Measurements from ENCODE around the gene POLA2. TPM values are rescaled to one million over a fixed set of nuclear protein-coding genes. Genes with fewer than 3 reads are reported as not detected.

Gene POLA2
- total and polyA plus RNA-seq, 2 donors (not counting 1 experiment from before 2014, with no cell fraction given), result 2.8 to 9.8 TPM

DNA sequence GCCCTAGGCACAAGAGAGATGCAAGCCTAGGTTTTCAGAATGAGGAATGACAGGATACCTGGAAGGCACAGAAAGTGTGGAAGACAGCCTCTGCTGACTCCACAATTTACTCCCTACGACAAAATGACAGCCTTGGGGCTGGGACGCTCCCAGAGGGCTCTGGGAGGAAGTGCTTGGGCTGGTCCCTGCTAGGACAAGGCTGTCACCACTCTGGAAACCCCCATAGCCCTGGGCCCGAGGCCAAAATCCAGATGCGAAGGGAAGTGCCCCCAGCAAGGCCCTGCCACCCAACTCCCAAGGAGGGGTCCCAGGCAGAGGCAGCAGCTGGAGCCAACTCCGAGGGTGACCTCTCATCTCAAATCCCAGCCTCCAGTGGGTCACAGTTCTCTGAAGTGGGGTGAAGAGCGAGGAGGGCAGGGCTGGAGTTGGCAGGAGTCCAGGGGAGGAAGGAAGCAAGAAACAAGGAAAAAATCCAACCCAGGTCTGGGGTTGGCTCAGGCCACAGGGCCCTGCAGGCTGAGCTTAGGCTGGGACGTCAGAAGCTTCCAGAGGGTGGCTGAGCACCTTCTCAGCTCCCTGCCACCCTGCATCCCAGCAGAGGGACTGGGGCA lies 46.6 kb downstream of the POLA2 start:
- peak overlapping the region; percentile 46 for H3K27ac ChIP-seq (ENCODE audit: insufficient read depth, low read length)
- H3K4me3 ChIP-seq (replicated peaks in 1 of 4; ENCODE audit: control extremely low read depth in 1 of 4, insufficient read depth in 1 of 4, low read depth in 3 of 4, low read length in 4 of 4), result no peak overlapping the region
- H3K4me2 ChIP-seq (ENCODE audit: extremely low read depth, insufficient read depth, low read length), result no peak overlapping the region
- no peaks in the 10 kb centered on the region for H4K20me1 ChIP-seq (ENCODE audit: control insufficient read depth, extremely low read depth, insufficient read depth, low read length)
- H3K9me3 ChIP-seq (ENCODE audit: control insufficient read depth, insufficient read depth, low read depth, low read length), result no peaks in the 10 kb centered on the region
- H3K79me2 ChIP-seq (ENCODE audit: control insufficient read depth, insufficient read depth, low read length), result peaks cover 4% of the 10 kb centered on the region
- peaks cover 43% of the 10 kb centered on the region for H3K4me1 ChIP-seq (ENCODE audit: control insufficient read depth, extremely low read depth, insufficient read depth, low read length)
- no peak for DNase-seq (ENCODE audit: low read depth in 2 of 2)
- H2AFZ ChIP-seq (ENCODE audit: low read length), result no peak overlapping the region
- H3K27me3 ChIP-seq (ENCODE audit: control insufficient read depth, insufficient read depth, low read length), result no peaks in the 10 kb centered on the region
- peak overlapping the region; percentile 13 for H3K9ac ChIP-seq (ENCODE audit: insufficient read depth, low read length)
- TF ChIP-seq, protein P1, sequence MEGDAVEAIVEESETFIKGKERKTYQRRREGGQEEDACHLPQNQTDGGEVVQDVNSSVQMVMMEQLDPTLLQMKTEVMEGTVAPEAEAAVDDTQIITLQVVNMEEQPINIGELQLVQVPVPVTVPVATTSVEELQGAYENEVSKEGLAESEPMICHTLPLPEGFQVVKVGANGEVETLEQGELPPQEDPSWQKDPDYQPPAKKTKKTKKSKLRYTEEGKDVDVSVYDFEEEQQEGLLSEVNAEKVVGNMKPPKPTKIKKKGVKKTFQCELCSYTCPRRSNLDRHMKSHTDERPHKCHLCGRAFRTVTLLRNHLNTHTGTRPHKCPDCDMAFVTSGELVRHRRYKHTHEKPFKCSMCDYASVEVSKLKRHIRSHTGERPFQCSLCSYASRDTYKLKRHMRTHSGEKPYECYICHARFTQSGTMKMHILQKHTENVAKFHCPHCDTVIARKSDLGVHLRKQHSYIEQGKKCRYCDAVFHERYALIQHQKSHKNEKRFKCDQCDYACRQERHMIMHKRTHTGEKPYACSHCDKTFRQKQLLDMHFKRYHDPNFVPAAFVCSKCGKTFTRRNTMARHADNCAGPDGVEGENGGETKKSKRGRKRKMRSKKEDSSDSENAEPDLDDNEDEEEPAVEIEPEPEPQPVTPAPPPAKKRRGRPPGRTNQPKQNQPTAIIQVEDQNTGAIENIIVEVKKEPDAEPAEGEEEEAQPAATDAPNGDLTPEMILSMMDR (conservative IDR thresholded peaks at IDR 0.05 in 1 of 2, IDR thresholded peaks at IDR 0.05 in 1 of 2; ENCODE audit: low read depth in 1 of 2, low read length in 2 of 2), result no peak
- no peak for TF ChIP-seq EZH2 (IDR thresholded peaks at IDR 0.05; ENCODE audit: low read length, missing control alignments)
- H3K36me3 ChIP-seq (ENCODE audit: control insufficient read depth, insufficient read depth, low read length), result peaks cover 8% of the 10 kb centered on the region

DNA sequence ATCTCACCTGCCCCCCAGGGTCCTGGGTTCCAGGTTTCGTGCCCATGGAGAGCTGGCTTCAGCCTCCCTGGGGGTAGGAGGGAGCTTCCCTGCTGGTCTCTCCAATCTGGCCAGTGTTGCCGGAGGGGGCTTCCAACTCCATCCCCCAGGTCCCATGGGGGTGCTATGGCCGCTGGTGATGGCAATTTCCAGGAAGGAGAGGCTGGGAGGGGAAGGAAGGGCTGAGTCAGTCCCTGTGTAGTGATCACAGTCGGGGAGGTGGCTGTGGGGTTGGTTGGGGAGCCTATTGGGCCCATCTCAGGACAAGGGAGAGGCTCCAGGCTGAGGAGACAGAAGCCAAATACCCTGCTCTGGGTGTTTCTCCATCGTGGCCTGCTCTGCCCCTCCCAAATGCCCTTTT lies 47.2 kb downstream of the POLA2 start:
- Histone ChIP-seq H3K4me3 (replicated peaks in 1 of 4; ENCODE audit: control extremely low read depth in 1 of 4, insufficient read depth in 1 of 4, low read depth in 3 of 4, low read length in 4 of 4) (no peak overlapping the region), H4K20me1 (ENCODE audit: control insufficient read depth, extremely low read depth, insufficient read depth, low read length) (no peaks in the 10 kb centered on the region), H3K79me2 (ENCODE audit: control insufficient read depth, insufficient read depth, low read length) (peaks cover 9% of the 10 kb centered on the region), H2AFZ (ENCODE audit: low read length) (no peak overlapping the region), H3K9ac (ENCODE audit: insufficient read depth, low read length) (peak overlapping the region; percentile 13), H3K4me1 (ENCODE audit: control insufficient read depth, extremely low read depth, insufficient read depth, low read length) (peaks cover 43% of the 10 kb centered on the region), H3K36me3 (ENCODE audit: control insufficient read depth, insufficient read depth, low read length) (peaks cover 4% of the 10 kb centered on the region), H3K27ac (ENCODE audit: insufficient read depth, low read length) (peak overlapping the region; percentile 41), H3K9me3 (ENCODE audit: control insufficient read depth, insufficient read depth, low read depth, low read length) (no peaks in the 10 kb centered on the region), H3K27me3 (ENCODE audit: control insufficient read depth, insufficient read depth, low read length) (no peaks in the 10 kb centered on the region), H3K4me2 (ENCODE audit: extremely low read depth, insufficient read depth, low read length) (no peak overlapping the region)
- TF ChIP-seq, protein P1 (conservative IDR thresholded peaks at IDR 0.05 in 1 of 2, IDR thresholded peaks at IDR 0.05 in 1 of 2; ENCODE audit: low read depth in 1 of 2, low read length in 2 of 2), result no peak
- no peak for DNase-seq (ENCODE audit: low read depth in 2 of 2)

DNA sequence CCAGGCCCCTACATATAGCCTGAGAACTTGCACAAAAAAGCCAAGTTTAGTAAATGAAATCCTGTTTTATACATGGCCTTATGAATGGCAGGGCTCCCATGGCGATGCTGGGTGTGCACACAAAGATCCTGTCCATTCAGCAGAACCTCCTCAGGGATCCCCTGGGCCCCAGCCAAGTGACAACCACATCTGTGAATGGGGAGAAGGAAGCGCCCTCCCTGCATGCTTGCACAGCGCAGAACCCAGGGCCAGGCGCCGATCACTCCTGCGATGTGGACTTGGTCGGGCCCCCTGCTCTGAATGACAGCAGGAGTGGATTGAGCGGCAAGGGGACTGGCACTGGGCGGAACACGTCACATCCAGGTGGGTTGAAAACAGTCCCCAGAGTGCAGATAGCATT lies 48.5 kb downstream of the POLA2 start:
- Histone ChIP-seq H3K4me2 (ENCODE audit: extremely low read depth, insufficient read depth, low read length) (peak overlapping the region; percentile 20), H4K20me1 (ENCODE audit: control insufficient read depth, extremely low read depth, insufficient read depth, low read length) (no peaks in the 10 kb centered on the region), H3K4me1 (ENCODE audit: control insufficient read depth, extremely low read depth, insufficient read depth, low read length) (peaks cover 40% of the 10 kb centered on the region), H3K27me3 (ENCODE audit: control insufficient read depth, insufficient read depth, low read length) (no peaks in the 10 kb centered on the region), H2AFZ (ENCODE audit: low read length) (no peak overlapping the region), H3K27ac (ENCODE audit: insufficient read depth, low read length) (peak overlapping the region; percentile 84), H3K36me3 (ENCODE audit: control insufficient read depth, insufficient read depth, low read length) (no peaks in the 10 kb centered on the region), H3K9me3 (ENCODE audit: control insufficient read depth, insufficient read depth, low read depth, low read length) (no peaks in the 10 kb centered on the region), H3K4me3 (replicated peaks in 1 of 4; ENCODE audit: control extremely low read depth in 1 of 4, insufficient read depth in 1 of 4, low read depth in 3 of 4, low read length in 4 of 4) (no peak overlapping the region), H3K9ac (ENCODE audit: insufficient read depth, low read length) (peak overlapping the region; percentile 49), H3K79me2 (ENCODE audit: control insufficient read depth, insufficient read depth, low read length) (peaks cover 18% of the 10 kb centered on the region)
- TF ChIP-seq, protein P1 (conservative IDR thresholded peaks at IDR 0.05 in 1 of 2, IDR thresholded peaks at IDR 0.05 in 1 of 2; ENCODE audit: low read depth in 1 of 2, low read length in 2 of 2), result no peak
- TF ChIP-seq EZH2 (IDR thresholded peaks at IDR 0.05; ENCODE audit: low read length, missing control alignments), result no peak
- DNase-seq (ENCODE audit: low read depth in 2 of 2), result peak; percentile 32 to 56
